ENCODE results near the gene ERBB4.
A peak's percentile ranks its signal among the peaks of the same experiment; 100 is the strongest.

ERBB4 gene

GRCh38 chr2:211845338-211846035 lies 693.1 kb downstream of the ERBB4 start:
- Histone ChIP-seq H3K4me3 (IDR thresholded peaks at IDR 0.05; ENCODE audit: insufficient read depth, low read depth, low read length) (no peak overlapping the region), H3K27ac (no peak overlapping the region), H4K20me1 (ENCODE audit: insufficient read depth) (no peaks in the 10 kb centered on the region), H3K9ac (no peak overlapping the region), H3K27me3 (ENCODE audit: insufficient read depth, low read depth) (no peaks in the 10 kb centered on the region), H3K79me2 (ENCODE audit: insufficient read depth, low read depth) (no peaks in the 10 kb centered on the region), H2AFZ (ENCODE audit: low read depth) (no peak overlapping the region), H3K36me3 (ENCODE audit: insufficient read depth) (no peaks in the 10 kb centered on the region), H3K4me2 (no peak overlapping the region), H3K4me1 (ENCODE audit: low read depth, poor library complexity, severe bottlenecking) (no peaks in the 10 kb centered on the region)
- TF ChIP-seq CTCF (conservative IDR thresholded peaks at IDR 0.05; ENCODE audit: low read depth, low read length): no peak

GRCh38 chr2:211837706-211838105 lies 700.9 kb downstream of the ERBB4 start:
- no peak for TF ChIP-seq CTCF (conservative IDR thresholded peaks at IDR 0.05; ENCODE audit: low read depth, low read length)
- no peak overlapping the region for H2AFZ ChIP-seq (ENCODE audit: low read depth)
- H4K20me1 ChIP-seq (ENCODE audit: insufficient read depth): no peaks in the 10 kb centered on the region
- H3K36me3 ChIP-seq (ENCODE audit: insufficient read depth): no peaks in the 10 kb centered on the region
- no peaks in the 10 kb centered on the region for H3K27me3 ChIP-seq (ENCODE audit: insufficient read depth, low read depth)
- H3K9ac ChIP-seq: no peak overlapping the region
- H3K4me2 ChIP-seq: 0 out of 2 replicates have a peak overlapping the region, but pooled peaks have one; percentile 42
- peaks cover 50% of the 10 kb centered on the region for H3K4me1 ChIP-seq (ENCODE audit: low read depth, poor library complexity, severe bottlenecking)
- no peak overlapping the region for H3K27ac ChIP-seq
- no peak overlapping the region for H3K4me3 ChIP-seq (IDR thresholded peaks at IDR 0.05; ENCODE audit: insufficient read depth, low read depth, low read length)
- no peaks in the 10 kb centered on the region for H3K79me2 ChIP-seq (ENCODE audit: insufficient read depth, low read depth)

- peak overlapping the region; percentile 42 for H3K4me2 ChIP-seq
- H3K4me3 ChIP-seq (IDR thresholded peaks at IDR 0.05; ENCODE audit: insufficient read depth, low read depth, low read length): no peak overlapping the region
- H3K36me3 ChIP-seq (ENCODE audit: insufficient read depth): no peaks in the 10 kb centered on the region
- peaks cover 50% of the 10 kb centered on the region for H3K4me1 ChIP-seq (ENCODE audit: low read depth, poor library complexity, severe bottlenecking)
- H2AFZ ChIP-seq (ENCODE audit: low read depth): no peak overlapping the region
- H3K79me2 ChIP-seq (ENCODE audit: insufficient read depth, low read depth): no peaks in the 10 kb centered on the region
- H3K27ac ChIP-seq: peak overlapping the region; percentile 19; the same call in 1 of the 2 replicates
- TF ChIP-seq CTCF (conservative IDR thresholded peaks at IDR 0.05; ENCODE audit: low read depth, low read length): no peak
- no peak overlapping the region for H3K9ac ChIP-seq
- H4K20me1 ChIP-seq (ENCODE audit: insufficient read depth): no peaks in the 10 kb centered on the region
- no peaks in the 10 kb centered on the region for H3K27me3 ChIP-seq (ENCODE audit: insufficient read depth, low read depth)
Observed at GRCh38 chr2:211837206-211837605, 701.4 kb downstream of the ERBB4 start.

GRCh38 chr2:211836409-211836808 lies 702.2 kb downstream of the ERBB4 start:
- Histone ChIP-seq H3K4me1 (ENCODE audit: low read depth, poor library complexity, severe bottlenecking) (peaks cover 50% of the 10 kb centered on the region), H3K4me3 (IDR thresholded peaks at IDR 0.05; ENCODE audit: insufficient read depth, low read depth, low read length) (no peak overlapping the region), H2AFZ (ENCODE audit: low read depth) (peak overlapping the region; percentile 19; the same call in 1 of the 2 replicates), H4K20me1 (ENCODE audit: insufficient read depth) (no peaks in the 10 kb centered on the region), H3K27ac (peak overlapping the region; percentile 22), H3K36me3 (ENCODE audit: insufficient read depth) (no peaks in the 10 kb centered on the region), H3K9ac (no peak overlapping the region), H3K79me2 (ENCODE audit: insufficient read depth, low read depth) (no peaks in the 10 kb centered on the region), H3K27me3 (ENCODE audit: insufficient read depth, low read depth) (no peaks in the 10 kb centered on the region), H3K4me2 (peak overlapping the region; percentile 42)
- no peak for TF ChIP-seq CTCF (conservative IDR thresholded peaks at IDR 0.05; ENCODE audit: low read depth, low read length)

Data from KMS-11 (cell line).